ENCODE data around the gene PLXNA4.
"Not testable (repeated sequence)": the region's sequence is repeated elsewhere in the genome, so short reads cannot be mapped to it uniquely, and the experiment has no call there.

DNA sequence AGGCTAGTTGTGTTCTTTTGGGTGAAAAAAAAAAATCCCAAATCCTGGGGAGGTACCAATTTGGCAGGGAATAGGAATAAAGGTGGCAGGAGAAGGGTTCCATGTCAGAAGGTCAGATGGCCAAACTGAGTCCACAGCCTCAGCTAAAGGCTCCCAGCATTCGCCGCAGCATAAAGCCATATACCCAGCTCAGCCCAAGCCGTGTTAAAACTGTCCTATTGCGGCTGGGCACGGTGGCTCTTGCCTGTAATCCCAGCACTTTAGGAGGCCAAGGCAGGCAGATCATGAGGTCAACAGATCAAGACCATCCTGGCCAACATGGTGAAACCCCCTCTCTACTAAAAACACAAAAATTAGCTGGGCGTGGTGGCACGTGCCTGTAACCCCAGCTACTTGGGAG is 410.6 kb downstream of the PLXNA4 start:
- TF ChIP-seq, protein P1, sequence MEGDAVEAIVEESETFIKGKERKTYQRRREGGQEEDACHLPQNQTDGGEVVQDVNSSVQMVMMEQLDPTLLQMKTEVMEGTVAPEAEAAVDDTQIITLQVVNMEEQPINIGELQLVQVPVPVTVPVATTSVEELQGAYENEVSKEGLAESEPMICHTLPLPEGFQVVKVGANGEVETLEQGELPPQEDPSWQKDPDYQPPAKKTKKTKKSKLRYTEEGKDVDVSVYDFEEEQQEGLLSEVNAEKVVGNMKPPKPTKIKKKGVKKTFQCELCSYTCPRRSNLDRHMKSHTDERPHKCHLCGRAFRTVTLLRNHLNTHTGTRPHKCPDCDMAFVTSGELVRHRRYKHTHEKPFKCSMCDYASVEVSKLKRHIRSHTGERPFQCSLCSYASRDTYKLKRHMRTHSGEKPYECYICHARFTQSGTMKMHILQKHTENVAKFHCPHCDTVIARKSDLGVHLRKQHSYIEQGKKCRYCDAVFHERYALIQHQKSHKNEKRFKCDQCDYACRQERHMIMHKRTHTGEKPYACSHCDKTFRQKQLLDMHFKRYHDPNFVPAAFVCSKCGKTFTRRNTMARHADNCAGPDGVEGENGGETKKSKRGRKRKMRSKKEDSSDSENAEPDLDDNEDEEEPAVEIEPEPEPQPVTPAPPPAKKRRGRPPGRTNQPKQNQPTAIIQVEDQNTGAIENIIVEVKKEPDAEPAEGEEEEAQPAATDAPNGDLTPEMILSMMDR (IDR thresholded peaks at IDR 0.05), result not testable (repeated sequence)
- not testable (repeated sequence) for TF ChIP-seq MAX (CRISPR knock-in tag; IDR thresholded peaks at IDR 0.05); CREB1 (CRISPR knock-in tag; IDR thresholded peaks at IDR 0.05); PRDM15 (CRISPR knock-in tag; IDR thresholded peaks at IDR 0.05); E2F5 (CRISPR knock-in tag; IDR thresholded peaks at IDR 0.05); ZNF263 (CRISPR knock-in tag; IDR thresholded peaks at IDR 0.05; ENCODE audit: low read depth); CREM (CRISPR knock-in tag; IDR thresholded peaks at IDR 0.05); JAZF1 (CRISPR knock-in tag; IDR thresholded peaks at IDR 0.05); ZNF219 (CRISPR knock-in tag; IDR thresholded peaks at IDR 0.05; ENCODE audit: borderline replicate concordance)
- TF ChIP-seq, protein P2, sequence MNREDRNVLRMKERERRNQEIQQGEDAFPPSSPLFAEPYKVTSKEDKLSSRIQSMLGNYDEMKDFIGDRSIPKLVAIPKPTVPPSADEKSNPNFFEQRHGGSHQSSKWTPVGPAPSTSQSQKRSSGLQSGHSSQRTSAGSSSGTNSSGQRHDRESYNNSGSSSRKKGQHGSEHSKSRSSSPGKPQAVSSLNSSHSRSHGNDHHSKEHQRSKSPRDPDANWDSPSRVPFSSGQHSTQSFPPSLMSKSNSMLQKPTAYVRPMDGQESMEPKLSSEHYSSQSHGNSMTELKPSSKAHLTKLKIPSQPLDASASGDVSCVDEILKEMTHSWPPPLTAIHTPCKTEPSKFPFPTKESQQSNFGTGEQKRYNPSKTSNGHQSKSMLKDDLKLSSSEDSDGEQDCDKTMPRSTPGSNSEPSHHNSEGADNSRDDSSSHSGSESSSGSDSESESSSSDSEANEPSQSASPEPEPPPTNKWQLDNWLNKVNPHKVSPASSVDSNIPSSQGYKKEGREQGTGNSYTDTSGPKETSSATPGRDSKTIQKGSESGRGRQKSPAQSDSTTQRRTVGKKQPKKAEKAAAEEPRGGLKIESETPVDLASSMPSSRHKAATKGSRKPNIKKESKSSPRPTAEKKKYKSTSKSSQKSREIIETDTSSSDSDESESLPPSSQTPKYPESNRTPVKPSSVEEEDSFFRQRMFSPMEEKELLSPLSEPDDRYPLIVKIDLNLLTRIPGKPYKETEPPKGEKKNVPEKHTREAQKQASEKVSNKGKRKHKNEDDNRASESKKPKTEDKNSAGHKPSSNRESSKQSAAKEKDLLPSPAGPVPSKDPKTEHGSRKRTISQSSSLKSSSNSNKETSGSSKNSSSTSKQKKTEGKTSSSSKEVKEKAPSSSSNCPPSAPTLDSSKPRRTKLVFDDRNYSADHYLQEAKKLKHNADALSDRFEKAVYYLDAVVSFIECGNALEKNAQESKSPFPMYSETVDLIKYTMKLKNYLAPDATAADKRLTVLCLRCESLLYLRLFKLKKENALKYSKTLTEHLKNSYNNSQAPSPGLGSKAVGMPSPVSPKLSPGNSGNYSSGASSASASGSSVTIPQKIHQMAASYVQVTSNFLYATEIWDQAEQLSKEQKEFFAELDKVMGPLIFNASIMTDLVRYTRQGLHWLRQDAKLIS (CRISPR knock-in tag; IDR thresholded peaks at IDR 0.05; ENCODE audit: borderline replicate concordance), result not testable (repeated sequence)
- TF ChIP-seq, protein P3, sequence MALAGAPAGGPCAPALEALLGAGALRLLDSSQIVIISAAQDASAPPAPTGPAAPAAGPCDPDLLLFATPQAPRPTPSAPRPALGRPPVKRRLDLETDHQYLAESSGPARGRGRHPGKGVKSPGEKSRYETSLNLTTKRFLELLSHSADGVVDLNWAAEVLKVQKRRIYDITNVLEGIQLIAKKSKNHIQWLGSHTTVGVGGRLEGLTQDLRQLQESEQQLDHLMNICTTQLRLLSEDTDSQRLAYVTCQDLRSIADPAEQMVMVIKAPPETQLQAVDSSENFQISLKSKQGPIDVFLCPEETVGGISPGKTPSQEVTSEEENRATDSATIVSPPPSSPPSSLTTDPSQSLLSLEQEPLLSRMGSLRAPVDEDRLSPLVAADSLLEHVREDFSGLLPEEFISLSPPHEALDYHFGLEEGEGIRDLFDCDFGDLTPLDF (CRISPR knock-in tag; IDR thresholded peaks at IDR 0.05), result not testable (repeated sequence)

All from WTC11 (cell line).